SJCRH30 (cell line): ENCODE data around the gene COL13A1. TPM values are rescaled to one million over a fixed set of nuclear protein-coding genes. Genes with fewer than 3 reads are reported as not detected.

Experiments used
- DNase-seq, 2 experiments: peaks; one replicate each; pipeline ENCODE4 v3.0.0-alpha.2; 2015 to 2020
- H3K27ac ChIP-seq: fragments of 250-450 bp; sonication (Bioruptor Pico); 2 replicates; pipeline ENCODE4 v1.5.1; 2020; ENCODE audit warnings: mild to moderate bottlenecking, moderate library complexity
- H3K27me3 ChIP-seq: fragments of 250-450 bp; sonication (Bioruptor Pico); 2 replicates; pipeline ENCODE4 v1.5.1; 2020; ENCODE audit warnings: mild to moderate bottlenecking, moderate library complexity
- H3K36me3 ChIP-seq: fragments of 250-450 bp; sonication (Bioruptor Pico); 2 replicates; pipeline ENCODE4 v1.5.1; 2020; ENCODE audit warnings: mild to moderate bottlenecking, moderate library complexity
- H3K4me1 ChIP-seq: fragments of 250-450 bp; sonication (Bioruptor Pico); 2 replicates; pipeline ENCODE4 v1.5.1; 2020; ENCODE audit warnings: mild to moderate bottlenecking, moderate library complexity
- H3K4me3 ChIP-seq: fragments of 250-450 bp; sonication (Bioruptor Pico); 2 replicates; pipeline ENCODE4 v1.5.1; 2020; ENCODE audit warnings: mild to moderate bottlenecking, moderate library complexity
- H3K9me3 ChIP-seq: fragments of 250-450 bp; sonication (Bioruptor Pico); replicated peaks from 2 replicates; pipeline ENCODE4 v1.5.1; 2020; ENCODE audit warnings: mild to moderate bottlenecking, moderate library complexity
- total RNA-seq: library from RNA; depleted of rRNA; stranded (reverse); fragments of >200 nt; shearing (Covaris generic); gene quantifications from 2 replicates; pipeline ENCODE4 v1.2.3, GENCODE V29; 2014

COL13A1 gene
- total RNA-seq, 1 experiment from 2014 or later = 0.26 TPM

DNA sequence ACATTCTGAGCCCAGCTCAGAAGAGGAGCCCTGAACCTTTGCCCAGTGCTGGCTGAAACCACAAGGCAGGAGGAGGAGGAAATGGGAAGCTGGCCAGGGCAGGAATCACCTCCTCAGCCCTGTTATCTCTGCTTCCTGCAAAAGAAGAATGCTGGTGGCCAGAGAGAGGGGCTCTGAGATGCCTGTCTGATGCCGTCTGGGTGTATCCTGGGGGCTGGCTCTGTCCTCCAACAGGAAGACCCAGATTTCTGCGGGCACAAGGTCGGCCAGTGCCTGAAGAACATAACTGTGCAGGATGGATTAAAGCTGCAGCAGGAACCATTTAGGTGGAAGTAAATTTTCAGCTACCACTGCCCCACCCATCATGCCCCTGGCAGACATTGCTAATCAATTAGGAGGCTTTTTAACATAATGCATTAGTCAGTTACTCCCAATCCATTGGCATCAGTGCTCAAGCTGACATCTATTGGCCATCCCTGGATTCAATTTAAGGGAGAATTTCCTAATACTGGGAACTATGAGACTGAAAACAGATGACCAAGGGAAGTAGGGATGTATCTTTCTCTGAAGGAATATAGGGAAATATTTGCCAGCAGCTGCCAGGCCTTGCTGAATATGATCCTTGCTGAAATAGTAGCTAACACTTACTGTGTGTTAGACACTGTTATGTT, 67.7 kb downstream of the COL13A1 start:
- no peaks in the 10 kb centered on the region for H3K36me3 ChIP-seq
- no peaks in the 10 kb centered on the region for H3K27me3 ChIP-seq
- H3K4me1 ChIP-seq = no peaks in the 10 kb centered on the region
- H3K9me3 ChIP-seq = no peaks in the 10 kb centered on the region
- DNase-seq = no peak
- no peak overlapping the region for H3K27ac ChIP-seq
- no peak overlapping the region for H3K4me3 ChIP-seq

DNA sequence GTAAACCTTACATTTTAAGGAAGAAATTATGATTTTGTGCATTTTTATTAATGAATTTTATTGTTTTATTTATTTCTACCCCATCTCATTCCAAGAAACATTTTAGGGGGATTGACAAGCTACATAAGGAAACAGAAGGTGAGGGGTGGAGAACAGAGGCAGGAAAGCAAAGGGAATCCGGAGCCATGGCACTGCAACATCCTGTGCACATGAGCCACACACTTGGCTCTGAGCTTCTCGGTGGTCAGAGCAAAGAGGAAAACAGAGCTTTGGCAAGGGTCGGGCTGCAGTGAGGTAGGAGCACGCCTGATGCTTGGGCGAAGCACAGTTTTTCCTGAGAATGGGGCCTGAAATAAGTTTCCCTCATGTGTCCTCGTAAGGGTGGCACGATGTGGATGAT, 68.9 kb downstream of the COL13A1 start:
- DNase-seq = no peak
- Histone ChIP-seq H3K4me1 (no peaks in the 10 kb centered on the region), H3K36me3 (no peaks in the 10 kb centered on the region), H3K9me3 (no peaks in the 10 kb centered on the region), H3K4me3 (no peak overlapping the region), H3K27me3 (no peaks in the 10 kb centered on the region), H3K27ac (no peak overlapping the region)

DNA sequence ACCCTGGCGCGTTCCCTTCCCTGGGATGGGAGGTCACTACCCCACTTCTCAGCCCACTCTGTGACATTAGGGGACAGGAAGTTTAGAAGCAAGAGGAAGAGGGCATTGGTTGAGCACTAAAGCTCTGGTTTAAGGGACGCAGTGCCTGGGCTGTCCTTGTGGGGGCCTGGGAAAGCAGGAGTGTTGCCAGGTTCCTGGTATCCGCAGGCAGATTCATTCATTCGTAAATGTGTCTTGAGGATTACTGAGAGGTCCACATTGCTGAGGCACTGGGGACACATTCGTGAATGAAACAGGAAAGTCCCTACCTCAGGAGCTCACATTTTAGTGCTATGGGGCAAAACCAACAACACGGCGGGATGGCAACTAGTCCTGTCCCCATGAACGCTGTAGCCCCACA, 69.4 kb downstream of the COL13A1 start:
- no peak for DNase-seq
- no peak overlapping the region for H3K27ac ChIP-seq
- H3K36me3 ChIP-seq = no peaks in the 10 kb centered on the region
- no peak overlapping the region for H3K4me3 ChIP-seq
- H3K27me3 ChIP-seq = no peaks in the 10 kb centered on the region
- H3K4me1 ChIP-seq = no peaks in the 10 kb centered on the region
- no peaks in the 10 kb centered on the region for H3K9me3 ChIP-seq

DNA sequence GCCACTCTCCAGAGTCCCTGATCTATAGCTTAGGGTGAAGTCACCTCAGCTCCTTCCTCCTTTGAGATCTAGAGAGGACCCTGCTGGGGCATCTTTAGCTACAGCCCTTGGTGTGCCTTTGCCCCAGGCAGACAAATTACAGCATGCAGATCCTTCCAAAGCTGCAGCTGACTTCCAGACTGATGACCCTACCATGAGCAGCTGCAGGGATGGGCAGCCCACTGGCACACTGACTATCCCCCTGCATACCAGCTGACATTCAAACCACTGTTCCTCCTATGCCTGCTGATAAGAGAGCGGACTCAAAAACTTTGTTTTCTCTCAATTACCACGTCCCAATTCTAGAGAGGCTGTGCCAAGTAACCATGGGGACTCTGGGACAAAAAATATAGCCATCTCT, 70.6 kb downstream of the COL13A1 start:
- Histone ChIP-seq H3K9me3 (no peaks in the 10 kb centered on the region), H3K27ac (no peak overlapping the region), H3K4me1 (no peaks in the 10 kb centered on the region), H3K4me3 (no peak overlapping the region), H3K36me3 (no peaks in the 10 kb centered on the region), H3K27me3 (no peaks in the 10 kb centered on the region)
- DNase-seq = no peak

DNA sequence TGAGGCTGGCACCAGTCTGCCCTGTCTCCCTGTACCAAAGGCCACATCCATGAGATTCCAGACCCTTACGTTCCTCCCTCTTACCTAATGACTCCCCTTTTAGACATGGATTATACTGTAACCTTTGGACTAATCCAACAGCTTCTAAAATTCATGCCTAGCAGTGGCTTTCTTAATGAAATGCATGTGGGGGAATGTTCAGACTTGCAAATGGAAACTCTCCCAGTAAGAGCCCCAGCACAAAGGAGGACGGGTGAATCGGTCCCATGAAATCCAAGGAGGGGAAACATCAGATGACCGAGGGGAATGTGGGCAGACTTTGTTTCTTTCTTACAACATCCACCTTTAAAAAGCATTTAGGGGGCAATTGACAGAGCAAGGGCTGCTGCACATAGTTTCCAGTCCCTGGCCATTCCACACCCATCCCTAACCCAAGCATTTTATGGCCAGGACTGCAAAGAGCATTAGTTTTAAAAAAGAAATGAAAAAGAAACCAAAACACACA, 71.5 kb downstream of the COL13A1 start:
- Histone ChIP-seq H3K27ac (no peak overlapping the region), H3K36me3 (no peaks in the 10 kb centered on the region), H3K9me3 (no peaks in the 10 kb centered on the region), H3K4me3 (no peak overlapping the region), H3K4me1 (no peaks in the 10 kb centered on the region), H3K27me3 (no peaks in the 10 kb centered on the region)
- no peak for DNase-seq

DNA sequence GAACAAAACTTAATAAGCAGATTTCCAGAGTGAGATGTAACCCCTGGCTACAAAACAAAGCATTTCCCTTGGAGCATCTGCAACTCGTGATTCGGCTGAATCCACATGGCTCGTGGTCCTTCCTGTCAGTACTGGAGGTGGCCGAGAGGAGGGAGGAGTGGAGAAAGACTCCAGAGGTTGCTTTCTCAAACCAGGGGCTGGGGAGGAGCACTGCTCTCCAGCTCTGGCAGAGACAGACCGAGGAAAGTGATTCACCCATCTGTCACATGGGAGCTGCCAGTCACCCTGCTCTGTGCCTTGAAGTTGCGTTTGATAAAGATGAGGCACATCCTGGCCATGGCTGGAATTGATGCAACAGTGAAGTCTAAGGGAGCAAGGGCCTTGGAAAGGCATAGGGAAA, 72.7 kb downstream of the COL13A1 start:
- H3K4me1 ChIP-seq = no peaks in the 10 kb centered on the region
- no peak for DNase-seq

DNA sequence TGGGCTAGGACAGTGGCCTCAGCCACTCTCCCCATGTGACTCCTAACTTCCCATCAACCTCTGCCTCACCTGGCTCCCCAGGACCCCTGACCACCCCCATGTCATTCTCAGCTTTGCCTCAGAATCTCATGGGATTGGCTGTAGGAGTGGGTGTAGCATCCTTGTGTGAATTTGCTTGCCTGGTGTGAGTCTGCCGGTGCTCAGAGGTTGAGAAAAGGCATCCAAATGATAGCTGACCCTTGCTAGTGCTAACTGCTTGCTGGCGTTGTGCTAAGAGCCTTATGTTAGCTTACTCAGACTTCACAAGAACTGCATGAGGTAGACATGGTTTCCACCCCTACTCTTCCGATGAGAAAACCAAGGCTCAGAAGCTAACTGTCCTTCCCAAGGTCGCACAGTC, 74.2 kb downstream of the COL13A1 start:
- no peaks in the 10 kb centered on the region for H3K9me3 ChIP-seq
- no peak for DNase-seq
- peaks cover 7% of the 10 kb centered on the region for H3K4me1 ChIP-seq
- H3K4me3 ChIP-seq = no peak overlapping the region
- H3K27me3 ChIP-seq = 0 out of 2 replicates have a peak, but pooled peaks cover 4% of the 10 kb centered on the region
- H3K27ac ChIP-seq = no peak overlapping the region
- no peaks in the 10 kb centered on the region for H3K36me3 ChIP-seq

More for the DNA sequence above, 72.7 kb downstream of the COL13A1 start:
- Histone ChIP-seq H3K27me3 (no peaks in the 10 kb centered on the region), H3K9me3 (no peaks in the 10 kb centered on the region), H3K27ac (no peak overlapping the region), H3K36me3 (no peaks in the 10 kb centered on the region), H3K4me3 (no peak overlapping the region)

DNA sequence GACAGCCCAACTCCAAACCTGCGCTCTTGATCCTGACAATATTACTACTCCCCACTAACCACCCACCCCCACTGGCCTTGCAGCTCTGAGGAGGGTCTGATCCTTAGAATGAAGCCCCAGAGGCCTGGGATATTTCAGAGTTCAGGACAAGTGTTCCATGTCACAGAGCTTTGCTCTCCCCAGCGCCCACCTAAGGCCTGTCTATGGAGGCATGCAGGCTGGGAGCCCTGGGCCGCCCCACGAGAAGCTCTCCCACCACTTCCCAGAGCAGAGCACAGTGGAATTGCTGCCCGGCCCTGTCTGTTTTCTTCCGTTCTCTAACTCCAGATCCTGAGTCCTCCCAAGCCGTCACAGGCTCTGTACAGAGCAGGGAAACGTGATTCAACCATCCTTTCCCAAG, 74.6 kb downstream of the COL13A1 start:
- no peaks in the 10 kb centered on the region for H3K9me3 ChIP-seq
- 0 out of 2 replicates have a peak, but pooled peaks cover 4% of the 10 kb centered on the region for H3K27me3 ChIP-seq
- H3K27ac ChIP-seq = no peak overlapping the region
- no peak for DNase-seq
- peaks cover 7% of the 10 kb centered on the region for H3K4me1 ChIP-seq
- no peak overlapping the region for H3K4me3 ChIP-seq
- no peaks in the 10 kb centered on the region for H3K36me3 ChIP-seq

DNA sequence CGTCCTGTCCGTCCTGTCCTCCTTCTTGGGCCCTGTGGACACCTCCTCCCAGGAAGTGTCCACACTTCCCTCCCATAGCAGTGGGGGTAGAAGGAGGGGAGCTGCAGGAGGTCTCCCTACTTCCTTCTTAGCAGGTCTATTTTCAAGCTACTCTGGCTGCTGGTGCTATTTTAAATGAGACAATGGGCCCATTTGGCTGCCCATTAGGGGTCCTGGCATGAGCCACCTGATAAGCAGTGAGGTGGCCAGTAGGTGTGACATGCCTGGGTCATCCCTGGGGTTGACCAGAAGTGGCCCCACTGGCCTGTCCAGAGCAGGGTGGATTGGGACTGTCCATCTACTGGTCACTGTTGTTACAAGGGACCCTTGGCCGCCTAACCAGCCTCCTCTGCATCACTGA, 75.2 kb downstream of the COL13A1 start:
- H3K4me1 ChIP-seq = peaks cover 7% of the 10 kb centered on the region
- 0 out of 2 replicates have a peak, but pooled peaks cover 4% of the 10 kb centered on the region for H3K27me3 ChIP-seq
- no peak overlapping the region for H3K4me3 ChIP-seq
- no peaks in the 10 kb centered on the region for H3K36me3 ChIP-seq
- no peak overlapping the region for H3K27ac ChIP-seq
- no peak for DNase-seq
- no peaks in the 10 kb centered on the region for H3K9me3 ChIP-seq

DNA sequence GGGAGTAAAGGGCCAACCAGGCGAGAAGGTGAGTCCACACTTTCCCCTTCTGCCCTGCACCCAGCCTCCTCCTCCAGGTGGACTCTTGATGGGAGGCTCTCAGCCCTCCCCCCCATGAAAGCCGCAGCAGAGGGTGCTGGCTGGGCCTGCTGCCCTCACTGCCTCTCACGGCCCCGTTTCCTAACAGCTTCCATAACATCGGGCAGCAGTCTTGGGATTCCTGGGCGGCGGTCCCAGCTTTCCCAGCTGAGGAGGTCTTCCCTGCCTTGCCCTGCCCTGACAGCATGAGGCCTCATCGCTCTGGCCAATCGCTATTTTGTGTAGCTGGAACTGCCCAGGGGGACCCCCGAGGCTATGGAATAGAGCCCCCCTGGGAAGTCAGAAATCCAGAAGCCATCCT, 76.3 kb downstream of the COL13A1 start:
- Histone ChIP-seq H3K27me3 (0 out of 2 replicates have a peak, but pooled peaks cover 4% of the 10 kb centered on the region), H3K36me3 (no peaks in the 10 kb centered on the region), H3K9me3 (no peaks in the 10 kb centered on the region), H3K27ac (no peak overlapping the region), H3K4me1 (peaks cover 7% of the 10 kb centered on the region), H3K4me3 (no peak overlapping the region)
- DNase-seq = no peak

DNA sequence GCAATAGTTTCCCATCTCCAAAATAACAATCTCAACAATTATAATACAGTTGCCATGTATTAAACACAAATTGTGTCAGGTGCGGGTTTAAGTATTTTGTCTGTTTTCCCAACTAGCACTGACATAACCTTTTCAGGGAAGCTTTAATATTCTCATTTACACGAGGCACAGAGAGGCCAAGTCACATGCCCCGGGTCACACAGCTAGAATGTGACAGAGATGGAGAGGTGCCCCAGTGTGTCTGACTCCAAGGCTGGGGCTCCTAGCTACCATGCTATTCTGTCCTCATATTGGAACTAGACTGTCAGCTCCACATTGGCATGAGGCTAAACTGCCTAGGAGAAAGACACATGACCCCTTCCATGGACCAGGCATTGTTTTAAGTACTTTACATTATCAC, 77.2 kb downstream of the COL13A1 start:
- DNase-seq = no peak
- Histone ChIP-seq H3K9me3 (no peaks in the 10 kb centered on the region), H3K4me1 (peaks cover 7% of the 10 kb centered on the region), H3K27me3 (0 out of 2 replicates have a peak, but pooled peaks cover 4% of the 10 kb centered on the region), H3K27ac (no peak overlapping the region), H3K4me3 (no peak overlapping the region), H3K36me3 (no peaks in the 10 kb centered on the region)

DNA sequence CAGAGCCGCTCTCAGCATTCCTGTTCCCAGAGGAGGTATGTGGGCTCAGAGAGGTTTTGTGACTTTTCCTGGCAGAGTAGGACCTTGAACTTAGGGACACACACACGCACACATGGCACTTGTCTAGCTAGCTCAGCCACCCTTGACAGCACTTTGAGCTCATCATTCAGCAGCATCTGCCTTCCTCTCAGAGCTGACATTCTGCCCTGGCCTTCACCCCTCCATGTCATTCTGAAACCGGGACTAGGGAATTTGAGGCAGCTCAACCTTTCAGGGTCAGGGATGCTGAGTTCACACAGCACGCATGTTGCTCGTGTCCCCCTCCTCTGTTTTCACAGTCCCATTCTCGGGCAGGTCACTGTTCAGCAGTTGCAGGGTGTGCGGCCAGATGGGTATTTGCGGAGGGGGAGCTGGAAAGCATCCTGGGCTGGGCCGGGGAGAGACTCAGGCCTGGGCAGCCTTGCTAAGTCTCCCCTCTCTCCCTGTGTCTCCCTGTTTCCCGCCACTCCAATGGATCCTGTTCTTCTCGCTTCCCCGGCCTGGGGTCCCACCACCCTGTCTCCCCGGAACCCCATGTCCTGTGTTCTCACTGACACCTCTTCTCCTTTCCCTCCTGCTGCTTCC, 78.0 kb downstream of the COL13A1 start:
- H3K36me3 ChIP-seq = no peaks in the 10 kb centered on the region
- H3K4me3 ChIP-seq = no peak overlapping the region
- no peak overlapping the region for H3K27ac ChIP-seq
- no peak for DNase-seq
- H3K9me3 ChIP-seq = no peaks in the 10 kb centered on the region
- 0 out of 2 replicates have a peak, but pooled peaks cover 4% of the 10 kb centered on the region for H3K27me3 ChIP-seq
- H3K4me1 ChIP-seq = peaks cover 7% of the 10 kb centered on the region

DNA sequence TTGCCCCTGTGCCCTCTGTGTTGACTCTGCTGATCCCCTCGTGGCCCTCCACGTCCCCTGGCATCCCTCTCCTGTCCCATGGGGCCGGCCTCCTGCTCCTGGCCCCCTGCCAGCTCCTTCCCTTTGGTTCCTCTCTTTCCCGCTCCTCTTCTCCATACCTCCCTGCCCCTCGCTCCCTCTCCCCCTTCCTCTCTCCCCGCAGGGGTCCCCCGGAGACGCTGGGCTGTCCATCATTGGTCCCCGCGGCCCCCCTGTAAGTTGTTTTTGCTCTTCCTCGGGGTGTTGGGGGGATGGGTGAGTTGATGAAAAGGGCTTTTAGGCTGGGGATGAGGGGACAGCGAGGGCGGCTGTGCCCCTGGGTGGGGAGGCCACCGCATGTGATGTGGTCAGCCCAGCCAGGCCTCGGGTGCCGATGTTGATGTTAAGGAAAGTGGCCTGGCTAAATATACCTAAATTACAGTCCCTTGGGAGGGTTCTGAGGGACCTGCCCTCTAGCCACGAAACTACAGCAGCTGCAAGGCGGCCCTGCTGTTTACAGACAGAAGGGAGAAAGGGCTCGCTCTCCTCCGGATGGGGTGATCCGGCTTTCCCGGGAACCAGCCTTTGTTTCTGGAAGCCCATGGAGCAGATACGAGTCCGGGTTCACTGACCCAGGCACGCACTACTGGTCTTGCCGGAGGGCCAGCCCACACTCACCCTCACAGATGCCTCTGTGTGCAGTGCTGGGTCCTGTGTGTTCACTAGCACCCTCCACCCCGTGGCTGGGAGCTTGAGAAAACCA, 78.8 kb downstream of the COL13A1 start:
- Histone ChIP-seq H3K36me3 (no peaks in the 10 kb centered on the region), H3K4me3 (0 out of 2 replicates have a peak overlapping the region, but pooled peaks have one; percentile 17), H3K9me3 (no peaks in the 10 kb centered on the region), H3K27ac (no peak overlapping the region), H3K4me1 (peaks cover 7% of the 10 kb centered on the region), H3K27me3 (0 out of 2 replicates have a peak, but pooled peaks cover 4% of the 10 kb centered on the region)
- DNase-seq = peak; percentile 47 to 63

DNA sequence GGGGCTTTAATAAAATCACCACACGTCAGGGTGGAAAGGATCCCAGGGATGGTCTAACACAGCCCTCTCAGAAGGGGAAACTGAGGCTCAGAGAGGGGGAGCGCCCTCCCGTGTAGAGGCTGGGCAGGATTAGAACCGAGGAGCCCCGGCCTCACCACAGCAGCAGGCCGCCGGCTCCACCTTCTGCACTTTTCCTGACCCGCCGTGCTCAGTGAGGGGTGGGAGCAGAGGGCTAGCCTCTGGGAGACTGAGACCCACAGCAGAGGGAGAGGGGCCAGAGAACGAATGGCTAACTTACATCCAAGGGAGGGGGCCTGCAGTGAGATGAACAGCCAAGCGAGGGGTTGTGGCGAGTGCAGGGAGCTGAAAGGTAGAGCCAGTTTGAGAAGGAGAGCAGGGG, 79.5 kb downstream of the COL13A1 start:
- Histone ChIP-seq H3K4me3 (no peak overlapping the region), H3K36me3 (no peaks in the 10 kb centered on the region), H3K27me3 (0 out of 2 replicates have a peak, but pooled peaks cover 4% of the 10 kb centered on the region), H3K9me3 (no peaks in the 10 kb centered on the region), H3K4me1 (peaks cover 7% of the 10 kb centered on the region), H3K27ac (no peak overlapping the region)
- DNase-seq = no peak
